ENCODE measurements around the gene STK24.

The STK24 gene

DNA sequence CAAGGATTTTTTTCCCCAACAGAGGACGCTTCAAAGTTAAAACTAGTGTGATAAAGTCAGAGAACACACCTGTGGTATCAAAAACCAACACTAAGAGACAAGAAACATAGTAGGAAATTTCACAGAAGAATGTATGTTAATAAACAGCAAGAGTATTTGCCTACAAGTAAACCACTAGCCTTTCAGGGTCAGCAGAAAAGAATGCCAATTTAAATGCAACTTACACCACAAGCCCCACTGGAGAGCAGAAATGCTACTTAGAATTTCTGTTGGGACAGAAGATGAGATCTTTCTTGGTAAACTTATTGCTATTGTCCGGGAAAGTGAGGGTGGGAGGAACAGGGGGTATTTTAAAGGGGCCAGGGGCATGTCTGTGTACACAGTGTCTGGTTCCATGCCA, 68.6 kb downstream of the STK24 start:
- Histone ChIP-seq H3K4me1 (ENCODE audit: control insufficient read depth, insufficient read depth, low read length) (peaks cover 61% of the 10 kb centered on the region), H3K9ac (ENCODE audit: low read length) (no peak overlapping the region), H3K27ac (ENCODE audit: low read depth, low read length) (peak overlapping the region; percentile 15; the same call in 1 of the 2 replicates)

GRCh38 chr13:98507282-98507797, 69.6 kb downstream of the STK24 start:
- Histone ChIP-seq H3K9ac (ENCODE audit: low read length) (peak overlapping the region; percentile 6), H3K36me3 (ENCODE audit: control insufficient read depth, insufficient read depth, low read length) (peaks cover 12% of the 10 kb centered on the region), H3K27me3 (ENCODE audit: control insufficient read depth, insufficient read depth, low read length) (no peaks in the 10 kb centered on the region), H3K4me1 (ENCODE audit: control insufficient read depth, insufficient read depth, low read length) (peaks cover 63% of the 10 kb centered on the region), H3K9me3 (ENCODE audit: control insufficient read depth, insufficient read depth, low read depth, low read length) (no peaks in the 10 kb centered on the region), H3K27ac (ENCODE audit: low read depth, low read length) (peak overlapping the region; percentile 38; the same call in 1 of the 2 replicates), H3K4me3 (ENCODE audit: low read depth, low read length) (no peak overlapping the region)

More for the DNA sequence above, 68.6 kb downstream of the STK24 start:
- Histone ChIP-seq H3K36me3 (ENCODE audit: control insufficient read depth, insufficient read depth, low read length) (peaks cover 10% of the 10 kb centered on the region), H3K27me3 (ENCODE audit: control insufficient read depth, insufficient read depth, low read length) (no peaks in the 10 kb centered on the region), H3K9me3 (ENCODE audit: control insufficient read depth, insufficient read depth, low read depth, low read length) (no peaks in the 10 kb centered on the region), H3K4me3 (ENCODE audit: low read depth, low read length) (no peak overlapping the region)

- no peak overlapping the region for H3K4me3 ChIP-seq (ENCODE audit: low read depth, low read length)
- H3K9me3 ChIP-seq (ENCODE audit: control insufficient read depth, insufficient read depth, low read depth, low read length) = no peaks in the 10 kb centered on the region
- peak overlapping the region; percentile 38; the same call in 1 of the 2 replicates for H3K27ac ChIP-seq (ENCODE audit: low read depth, low read length)
- H3K9ac ChIP-seq (ENCODE audit: low read length) = peak overlapping the region; percentile 6
- H3K27me3 ChIP-seq (ENCODE audit: control insufficient read depth, insufficient read depth, low read length) = no peaks in the 10 kb centered on the region
- H3K4me1 ChIP-seq (ENCODE audit: control insufficient read depth, insufficient read depth, low read length) = peaks cover 63% of the 10 kb centered on the region
- peaks cover 12% of the 10 kb centered on the region for H3K36me3 ChIP-seq (ENCODE audit: control insufficient read depth, insufficient read depth, low read length)
These were observed 70.1 kb downstream of the STK24 start for GRCh38 chr13:98506728-98507230.

- Histone ChIP-seq H3K4me1 (ENCODE audit: control insufficient read depth, insufficient read depth, low read length) (peaks cover 63% of the 10 kb centered on the region), H3K27ac (ENCODE audit: low read depth, low read length) (peak overlapping the region; percentile 38; the same call in 1 of the 2 replicates), H3K9ac (ENCODE audit: low read length) (no peak overlapping the region), H3K9me3 (ENCODE audit: control insufficient read depth, insufficient read depth, low read depth, low read length) (no peaks in the 10 kb centered on the region), H3K27me3 (ENCODE audit: control insufficient read depth, insufficient read depth, low read length) (no peaks in the 10 kb centered on the region), H3K4me3 (ENCODE audit: low read depth, low read length) (no peak overlapping the region), H3K36me3 (ENCODE audit: control insufficient read depth, insufficient read depth, low read length) (peaks cover 12% of the 10 kb centered on the region)
These were observed 70.6 kb downstream of the STK24 start for GRCh38 chr13:98506322-98506721.

GRCh38 chr13:98505217-98505616, 71.7 kb downstream of the STK24 start:
- Histone ChIP-seq H3K4me1 (ENCODE audit: control insufficient read depth, insufficient read depth, low read length) (peaks cover 63% of the 10 kb centered on the region), H3K36me3 (ENCODE audit: control insufficient read depth, insufficient read depth, low read length) (peaks cover 12% of the 10 kb centered on the region), H3K9ac (ENCODE audit: low read length) (no peak overlapping the region), H3K4me3 (ENCODE audit: low read depth, low read length) (no peak overlapping the region), H3K27ac (ENCODE audit: low read depth, low read length) (no peak overlapping the region), H3K27me3 (ENCODE audit: control insufficient read depth, insufficient read depth, low read length) (no peaks in the 10 kb centered on the region), H3K9me3 (ENCODE audit: control insufficient read depth, insufficient read depth, low read depth, low read length) (no peaks in the 10 kb centered on the region)

DNA sequence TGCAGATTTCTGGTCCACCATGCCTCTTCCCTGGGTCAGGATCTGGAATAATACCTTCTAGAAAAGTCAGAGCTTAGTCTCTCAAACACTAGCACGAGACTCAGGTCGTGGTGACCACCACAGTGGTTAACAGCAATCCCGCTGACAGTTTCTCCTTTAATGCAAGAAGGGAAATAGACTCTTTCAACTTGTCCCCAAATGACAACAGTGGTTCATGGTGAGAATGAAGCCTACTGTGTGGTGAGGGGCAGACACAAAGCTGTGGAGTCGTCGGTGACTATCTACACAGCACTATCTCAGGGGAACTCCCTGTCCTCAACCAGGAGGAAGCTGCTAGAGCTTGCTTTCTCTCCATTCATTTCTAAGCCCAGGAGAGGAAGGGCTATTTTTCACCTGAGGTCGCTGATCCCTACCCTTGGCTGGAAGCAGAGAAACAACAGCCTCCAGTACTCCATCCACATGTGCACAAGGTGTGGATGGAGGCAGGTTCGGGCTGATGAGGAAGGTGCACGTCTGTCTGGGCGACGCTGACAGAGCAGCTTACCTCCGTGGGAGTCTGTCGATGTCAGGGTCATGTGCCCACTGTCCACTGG, 72.4 kb downstream of the STK24 start:
- Histone ChIP-seq H3K4me1 (ENCODE audit: control insufficient read depth, insufficient read depth, low read length) (peaks cover 56% of the 10 kb centered on the region), H3K27ac (ENCODE audit: low read depth, low read length) (no peak overlapping the region), H3K4me3 (ENCODE audit: low read depth, low read length) (no peak overlapping the region), H3K27me3 (ENCODE audit: control insufficient read depth, insufficient read depth, low read length) (no peaks in the 10 kb centered on the region), H3K9ac (ENCODE audit: low read length) (no peak overlapping the region), H3K36me3 (ENCODE audit: control insufficient read depth, insufficient read depth, low read length) (peaks cover 16% of the 10 kb centered on the region), H3K9me3 (ENCODE audit: control insufficient read depth, insufficient read depth, low read depth, low read length) (no peaks in the 10 kb centered on the region)

- Histone ChIP-seq H3K27me3 (ENCODE audit: control insufficient read depth, insufficient read depth, low read length) (no peaks in the 10 kb centered on the region), H3K9ac (ENCODE audit: low read length) (no peak overlapping the region), H3K4me1 (ENCODE audit: control insufficient read depth, insufficient read depth, low read length) (peaks cover 51% of the 10 kb centered on the region), H3K9me3 (ENCODE audit: control insufficient read depth, insufficient read depth, low read depth, low read length) (no peaks in the 10 kb centered on the region), H3K36me3 (ENCODE audit: control insufficient read depth, insufficient read depth, low read length) (peaks cover 20% of the 10 kb centered on the region), H3K27ac (ENCODE audit: low read depth, low read length) (no peak overlapping the region), H3K4me3 (ENCODE audit: low read depth, low read length) (no peak overlapping the region)
These were observed 72.9 kb downstream of the STK24 start for GRCh38 chr13:98504029-98504351.

DNA sequence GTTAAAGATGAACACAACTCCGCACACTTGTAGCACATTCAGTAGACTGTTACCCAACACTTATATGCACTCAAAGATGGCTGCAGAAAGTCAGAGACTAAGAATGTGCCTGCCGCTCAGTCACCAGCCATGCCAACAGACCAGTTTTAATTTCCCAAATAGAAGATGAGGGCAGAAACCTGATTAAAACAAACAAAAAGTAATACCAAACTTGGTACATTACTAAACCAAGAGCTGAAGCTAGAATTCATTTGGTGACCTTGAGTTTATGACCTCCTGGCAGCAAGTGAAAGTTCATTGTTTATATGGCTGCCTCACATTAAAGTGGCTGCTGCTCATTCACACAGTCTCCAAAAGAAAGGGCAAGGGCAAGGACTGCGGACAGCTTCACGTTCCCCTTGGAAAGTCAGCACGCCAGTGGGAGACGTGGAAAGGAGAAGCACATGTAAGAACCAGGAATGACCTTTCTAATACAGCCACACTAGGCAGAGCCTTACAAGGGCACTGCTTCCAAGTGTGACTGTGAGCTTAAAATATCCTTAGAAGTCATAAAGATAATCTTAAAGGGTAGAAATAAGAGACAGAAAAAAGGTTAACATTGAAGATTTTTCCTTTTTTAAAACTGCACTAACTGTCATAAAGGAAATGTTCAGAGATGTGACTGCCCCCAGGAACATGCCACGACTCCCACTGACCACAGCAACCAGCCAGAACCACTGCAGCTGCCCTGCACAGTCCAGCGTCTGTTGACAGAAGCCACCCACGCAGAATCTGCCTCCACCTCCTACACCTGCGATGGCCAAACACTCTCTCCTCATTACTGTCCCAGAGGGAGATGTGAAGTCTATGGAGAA, 73.5 kb downstream of the STK24 start:
- Histone ChIP-seq H3K4me3 (ENCODE audit: low read depth, low read length) (no peak overlapping the region), H3K4me1 (ENCODE audit: control insufficient read depth, insufficient read depth, low read length) (peaks cover 45% of the 10 kb centered on the region), H3K36me3 (ENCODE audit: control insufficient read depth, insufficient read depth, low read length) (peaks cover 23% of the 10 kb centered on the region), H3K27ac (ENCODE audit: low read depth, low read length) (no peak overlapping the region), H3K9ac (ENCODE audit: low read length) (no peak overlapping the region), H3K27me3 (ENCODE audit: control insufficient read depth, insufficient read depth, low read length) (no peaks in the 10 kb centered on the region), H3K9me3 (ENCODE audit: control insufficient read depth, insufficient read depth, low read depth, low read length) (no peaks in the 10 kb centered on the region)

- Histone ChIP-seq H3K9ac (ENCODE audit: low read length) (no peak overlapping the region), H3K4me1 (ENCODE audit: control insufficient read depth, insufficient read depth, low read length) (peaks cover 42% of the 10 kb centered on the region), H3K27ac (ENCODE audit: low read depth, low read length) (no peak overlapping the region), H3K4me3 (ENCODE audit: low read depth, low read length) (no peak overlapping the region), H3K9me3 (ENCODE audit: control insufficient read depth, insufficient read depth, low read depth, low read length) (no peaks in the 10 kb centered on the region), H3K36me3 (ENCODE audit: control insufficient read depth, insufficient read depth, low read length) (peaks cover 31% of the 10 kb centered on the region), H3K27me3 (ENCODE audit: control insufficient read depth, insufficient read depth, low read length) (no peaks in the 10 kb centered on the region)
These were observed 75.9 kb downstream of the STK24 start for GRCh38 chr13:98500963-98501421.

GRCh38 chr13:98496966-98497365, 79.9 kb downstream of the STK24 start:
- H3K27me3 ChIP-seq (ENCODE audit: control insufficient read depth, insufficient read depth, low read length) = no peaks in the 10 kb centered on the region
- H3K36me3 ChIP-seq (ENCODE audit: control insufficient read depth, insufficient read depth, low read length) = peaks cover 19% of the 10 kb centered on the region
- peaks cover 42% of the 10 kb centered on the region for H3K4me1 ChIP-seq (ENCODE audit: control insufficient read depth, insufficient read depth, low read length)
- no peak overlapping the region for H3K27ac ChIP-seq (ENCODE audit: low read depth, low read length)
- H3K4me3 ChIP-seq (ENCODE audit: low read depth, low read length) = no peak overlapping the region
- no peaks in the 10 kb centered on the region for H3K9me3 ChIP-seq (ENCODE audit: control insufficient read depth, insufficient read depth, low read depth, low read length)
- H3K9ac ChIP-seq (ENCODE audit: low read length) = no peak overlapping the region

DNA sequence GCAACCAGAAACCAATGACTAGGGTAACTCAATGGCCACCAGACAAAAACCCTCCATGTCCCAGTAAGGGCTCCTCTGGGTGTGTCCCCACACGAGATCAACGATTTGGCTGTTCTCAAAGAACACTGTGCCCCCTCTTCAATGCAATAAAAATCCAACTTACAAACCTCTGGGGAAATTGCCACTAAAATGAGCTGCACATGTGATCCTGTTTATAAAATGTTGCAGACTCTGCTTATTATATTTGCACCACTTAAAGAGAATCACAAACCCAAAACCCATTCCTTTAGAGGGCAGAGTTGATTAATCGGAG, 80.5 kb downstream of the STK24 start:
- Histone ChIP-seq H3K9ac (ENCODE audit: low read length) (no peak overlapping the region), H3K36me3 (ENCODE audit: control insufficient read depth, insufficient read depth, low read length) (peaks cover 19% of the 10 kb centered on the region), H3K9me3 (ENCODE audit: control insufficient read depth, insufficient read depth, low read depth, low read length) (no peaks in the 10 kb centered on the region), H3K4me1 (ENCODE audit: control insufficient read depth, insufficient read depth, low read length) (peaks cover 44% of the 10 kb centered on the region), H3K27ac (ENCODE audit: low read depth, low read length) (no peak overlapping the region), H3K27me3 (ENCODE audit: control insufficient read depth, insufficient read depth, low read length) (no peaks in the 10 kb centered on the region), H3K4me3 (ENCODE audit: low read depth, low read length) (no peak overlapping the region)
